ENCODE results near the gene RCSD1.

The RCSD1 gene

GRCh38 chr1:167676916-167677848, 47.1 kb downstream of the RCSD1 start:
- DNase-seq (ENCODE audit: low read depth) = no peak
- TF ChIP-seq CTCF (IDR thresholded peaks at IDR 0.05; ENCODE audit: control insufficient read depth, extremely low read depth, insufficient read depth) = no peak
- no peak overlapping the region for H3K4me3 ChIP-seq (ENCODE audit: low read depth, low read length)

- no peak for TF ChIP-seq CTCF (IDR thresholded peaks at IDR 0.05; ENCODE audit: control insufficient read depth, extremely low read depth, insufficient read depth)
- DNase-seq (ENCODE audit: low read depth) = no peak
- no peak overlapping the region for H3K4me3 ChIP-seq (ENCODE audit: low read depth, low read length)
Observed at GRCh38 chr1:167678422-167678821, 48.4 kb downstream of the RCSD1 start.

GRCh38 chr1:167678838-167679237, 48.8 kb downstream of the RCSD1 start:
- no peak for TF ChIP-seq CTCF (IDR thresholded peaks at IDR 0.05; ENCODE audit: control insufficient read depth, extremely low read depth, insufficient read depth)
- no peak overlapping the region for H3K4me3 ChIP-seq (ENCODE audit: low read depth, low read length)
- no peak for DNase-seq (ENCODE audit: low read depth)

- no peak for TF ChIP-seq CTCF (IDR thresholded peaks at IDR 0.05; ENCODE audit: control insufficient read depth, extremely low read depth, insufficient read depth)
- no peak for DNase-seq (ENCODE audit: low read depth)
- no peak overlapping the region for H3K4me3 ChIP-seq (ENCODE audit: low read depth, low read length)
Observed at GRCh38 chr1:167679714-167680113, 49.7 kb downstream of the RCSD1 start.

DNA sequence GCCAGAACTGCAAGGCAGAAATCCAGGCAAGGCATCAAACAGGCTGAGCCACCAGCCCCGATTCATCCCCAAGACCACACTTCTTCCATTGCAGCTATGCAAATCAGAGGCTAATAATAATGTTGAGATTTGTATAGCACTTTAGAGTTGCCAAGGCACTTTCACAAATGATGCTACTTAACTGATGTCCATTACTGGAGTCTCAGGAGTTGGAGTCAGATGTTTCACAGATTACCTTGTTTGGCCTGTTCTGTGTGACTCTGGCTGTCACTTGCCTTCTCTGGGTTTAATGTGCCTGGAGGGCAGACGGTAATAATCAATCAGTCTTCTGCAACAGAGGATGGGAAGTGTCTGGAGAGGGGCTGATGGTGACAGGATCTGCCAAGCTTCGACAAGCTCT, 51.0 kb downstream of the RCSD1 start:
- no peak for TF ChIP-seq CTCF (IDR thresholded peaks at IDR 0.05; ENCODE audit: control insufficient read depth, extremely low read depth, insufficient read depth)
- DNase-seq (ENCODE audit: low read depth) = no peak

GRCh38 chr1:167681451-167682098, 51.5 kb downstream of the RCSD1 start:
- no peak for TF ChIP-seq CTCF (IDR thresholded peaks at IDR 0.05; ENCODE audit: control insufficient read depth, extremely low read depth, insufficient read depth)
- no peak overlapping the region for H3K4me3 ChIP-seq (ENCODE audit: low read depth, low read length)
- no peak for DNase-seq (ENCODE audit: low read depth)

More for the DNA sequence above, 51.0 kb downstream of the RCSD1 start:
- H3K4me3 ChIP-seq (ENCODE audit: low read depth, low read length) = no peak overlapping the region

Data from LNCaP clone FGC (cell line).